BE2C (cell line): ENCODE measurements around the gene CREG2.

ENCODE experiments used
- DNase-seq: peaks from one replicate; pipeline ENCODE4 v3.0.0-alpha.2; 2020
- H3K27me3 ChIP-seq: fragments of 250-450 bp; sonication (Bioruptor Pico); 2 replicates; pipeline ENCODE4 v1.5.1; 2020; ENCODE audit warnings: mild to moderate bottlenecking
- H3K36me3 ChIP-seq: fragments of 250-450 bp; sonication (Bioruptor Pico); 2 replicates; pipeline ENCODE4 v1.5.1; 2020; ENCODE audit warnings: mild to moderate bottlenecking
- H3K4me1 ChIP-seq: fragments of 250-450 bp; sonication (Bioruptor Pico); 2 replicates; pipeline ENCODE4 v1.5.1; 2020
- H3K4me3 ChIP-seq: 2 replicates; pipeline ENCODE4 v1.5.1; 2011; ENCODE audit warnings: low read depth, low read length
- H3K9me3 ChIP-seq: fragments of 250-450 bp; sonication (Bioruptor Pico); 2 replicates; pipeline ENCODE4 v1.5.1; 2020
- CTCF ChIP-seq: IDR thresholded peaks from 2 replicates; pipeline ENCODE4 v1.5.1; 2012; ENCODE audit warnings: mild to moderate bottlenecking, low read depth, low read length

The CREG2 gene

GRCh38 chr2:101341901-101342624, 45.2 kb downstream of the CREG2 start:
- H3K4me3 ChIP-seq, result no peak overlapping the region

GRCh38 chr2:101341421-101341820, 45.9 kb downstream of the CREG2 start:
- Histone ChIP-seq H3K27me3 (no peaks in the 10 kb centered on the region), H3K9me3 (no peaks in the 10 kb centered on the region), H3K4me1 (no peaks in the 10 kb centered on the region; the same call in 1 of the 2 replicates), H3K36me3 (no peaks in the 10 kb centered on the region), H3K4me3 (no peak overlapping the region)
- DNase-seq, result no peak
- no peak for TF ChIP-seq CTCF

More at GRCh38 chr2:101341901-101342624, 45.2 kb downstream of the CREG2 start:
- TF ChIP-seq CTCF, result peak; percentile 73
- peak; percentile 68 for DNase-seq
- Histone ChIP-seq H3K4me1 (no peaks in the 10 kb centered on the region; the same call in 1 of the 2 replicates), H3K9me3 (no peaks in the 10 kb centered on the region), H3K36me3 (no peaks in the 10 kb centered on the region), H3K27me3 (no peaks in the 10 kb centered on the region)

GRCh38 chr2:101340141-101340551, 47.2 kb downstream of the CREG2 start:
- DNase-seq, result no peak
- no peaks in the 10 kb centered on the region for H3K36me3 ChIP-seq
- no peak overlapping the region for H3K4me3 ChIP-seq
- H3K4me1 ChIP-seq, result no peaks in the 10 kb centered on the region; the same call in 1 of the 2 replicates
- TF ChIP-seq CTCF, result no peak
- H3K27me3 ChIP-seq, result no peaks in the 10 kb centered on the region
- no peaks in the 10 kb centered on the region for H3K9me3 ChIP-seq

- TF ChIP-seq CTCF, result no peak
Measured at GRCh38 chr2:101339266-101339880, 47.9 kb downstream of the CREG2 start.

GRCh38 chr2:101337877-101338276, 49.4 kb downstream of the CREG2 start:
- H3K4me3 ChIP-seq, result no peak overlapping the region
- H3K36me3 ChIP-seq, result no peaks in the 10 kb centered on the region
- no peak for DNase-seq
- no peak for TF ChIP-seq CTCF
- H3K4me1 ChIP-seq, result no peaks in the 10 kb centered on the region; the same call in 1 of the 2 replicates
- no peaks in the 10 kb centered on the region for H3K27me3 ChIP-seq
- H3K9me3 ChIP-seq, result no peaks in the 10 kb centered on the region

More at GRCh38 chr2:101339266-101339880, 47.9 kb downstream of the CREG2 start:
- Histone ChIP-seq H3K36me3 (no peaks in the 10 kb centered on the region), H3K4me1 (no peaks in the 10 kb centered on the region; the same call in 1 of the 2 replicates), H3K9me3 (no peaks in the 10 kb centered on the region), H3K27me3 (no peaks in the 10 kb centered on the region), H3K4me3 (no peak overlapping the region)
- DNase-seq, result no peak
